Raji (cell line): ENCODE measurements around the gene POU4F2.

ENCODE experiments used
- POLR2A ChIP-seq: IDR thresholded peaks from 2 replicates; pipeline ENCODE4 v1.6.1; 2011; ENCODE audit warnings: low read depth, low read length, control low read depth; ENCODE audit not compliant: insufficient read depth

POU4F2 gene

GRCh38 chr4:146638786-146639505 lies at the start of gene POU4F2:
TSS of gene POU4F2 (plus strand) at chr4:146638893. CDS start at chr4:146639141, 248 bp downstream.
- no peak for TF ChIP-seq POLR2A

DNA sequence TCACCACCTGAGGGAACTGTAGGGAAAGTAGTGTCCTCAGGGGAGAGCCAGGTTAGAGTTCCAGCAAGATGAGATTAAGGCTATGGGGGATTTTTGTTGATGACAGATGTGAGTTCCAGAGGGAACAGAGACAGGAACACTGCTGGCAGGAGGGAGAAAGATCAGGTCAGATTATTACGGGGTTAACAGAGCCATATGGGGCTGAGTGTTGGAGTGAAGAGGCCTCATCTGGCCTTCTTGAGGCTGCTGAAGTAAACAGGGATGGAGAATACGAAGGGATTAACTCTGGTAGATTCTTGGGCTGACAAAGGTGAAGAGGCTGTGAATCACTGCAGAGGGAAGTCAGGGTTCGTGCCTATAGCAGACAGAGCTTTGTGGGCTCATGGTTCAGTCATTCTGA lies 47.9 kb upstream of the POU4F2 start:
- TF ChIP-seq POLR2A = no peak

DNA sequence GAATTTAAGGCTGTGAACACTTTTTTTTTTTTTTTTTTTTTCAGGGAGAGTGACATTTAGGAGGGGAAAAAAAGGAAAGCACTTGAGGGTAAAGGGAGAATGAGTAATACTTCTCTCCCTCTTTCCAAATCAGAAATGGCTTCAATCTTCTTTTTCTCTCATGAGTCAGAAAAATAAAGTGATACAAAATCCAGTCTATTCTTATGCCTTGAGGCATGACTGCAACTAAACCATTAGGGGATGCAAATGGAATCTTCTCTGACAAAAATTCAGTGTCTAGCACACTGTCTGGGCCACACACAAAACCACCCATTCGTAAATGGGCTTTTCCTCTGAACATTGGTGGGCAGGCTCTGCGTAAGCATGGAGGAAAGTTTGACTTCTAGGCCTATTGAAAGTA lies 46.7 kb upstream of the POU4F2 start:
- TF ChIP-seq POLR2A = no peak

DNA sequence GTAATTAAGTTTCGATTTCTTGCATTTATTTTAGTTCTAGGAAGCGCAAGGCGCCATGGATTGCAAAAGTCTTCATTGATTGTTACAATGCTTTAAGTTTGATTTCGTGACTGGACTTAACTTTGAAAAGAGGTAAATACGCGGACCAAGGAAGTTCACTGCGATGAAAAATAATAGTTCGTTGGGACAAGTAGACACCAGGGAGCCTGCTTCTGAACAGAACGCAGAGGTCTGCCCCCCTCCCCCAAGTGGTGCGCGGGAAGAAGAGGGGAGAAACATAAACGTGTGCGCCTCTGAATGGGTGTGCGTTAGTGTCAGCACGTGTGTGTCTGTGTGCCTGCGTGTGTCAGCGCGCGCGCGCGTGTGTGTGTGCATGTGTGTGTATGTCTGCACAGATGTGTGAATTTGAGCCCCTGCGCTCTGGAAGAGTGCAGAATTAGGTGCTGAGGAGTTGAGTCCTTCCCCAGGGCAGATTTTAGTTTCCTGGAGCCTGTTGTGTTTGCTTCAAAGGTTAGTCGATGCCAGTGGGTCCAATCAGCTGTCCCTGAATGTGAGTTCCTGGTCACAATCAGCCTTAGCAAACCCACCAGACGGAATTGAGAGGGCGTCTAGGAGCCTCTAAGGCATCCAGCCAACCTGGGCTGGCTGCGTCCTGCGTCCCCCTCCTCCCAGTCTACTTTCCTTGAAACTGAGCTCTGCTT lies 5.8 kb upstream of the POU4F2 start:
- no peak for TF ChIP-seq POLR2A

DNA sequence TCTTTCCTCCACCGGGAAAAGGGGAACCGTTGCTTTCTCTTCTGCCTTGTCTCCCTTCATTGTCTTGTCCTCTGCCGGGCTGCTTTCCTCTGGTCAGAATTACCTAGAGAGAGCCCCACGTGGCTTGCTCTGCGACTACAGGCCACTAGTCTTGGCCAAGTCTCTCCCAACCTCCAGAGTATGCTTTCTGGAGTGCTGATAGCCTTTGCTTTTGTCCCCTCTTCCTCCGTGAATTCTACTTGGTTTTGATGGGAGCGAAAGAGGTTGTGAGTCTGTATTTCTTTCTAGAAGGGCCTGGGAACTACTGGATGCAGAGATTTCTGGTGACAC lies 5.3 kb upstream of the POU4F2 start:
- no peak for TF ChIP-seq POLR2A

DNA sequence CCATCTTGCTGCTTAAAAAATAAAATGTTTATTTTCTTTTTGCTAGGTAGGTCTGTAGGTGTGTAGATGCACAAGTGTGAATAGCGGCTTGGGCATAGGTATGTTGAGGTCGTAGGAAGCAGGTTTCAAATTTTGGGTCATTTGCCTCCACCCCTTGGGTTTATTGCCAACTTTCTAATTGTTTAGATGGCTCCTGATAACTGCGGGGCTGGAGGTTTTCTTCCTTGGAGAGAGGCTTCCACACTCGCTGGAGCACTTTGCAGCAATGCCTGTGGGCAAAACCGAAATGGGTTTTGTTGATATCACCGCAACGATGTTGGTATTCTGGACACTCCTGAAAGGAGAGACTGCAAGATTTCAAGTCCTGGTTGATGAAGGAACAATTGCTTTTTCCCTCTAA lies 3.9 kb upstream of the POU4F2 start:
- no peak for TF ChIP-seq POLR2A

- no peak for TF ChIP-seq POLR2A
These were observed 916 bp upstream of the POU4F2 start for GRCh38 chr4:146637621-146638332.

GRCh38 chr4:146638333-146638785 lies 334 bp upstream of the POU4F2 start:
- no peak for TF ChIP-seq POLR2A

DNA sequence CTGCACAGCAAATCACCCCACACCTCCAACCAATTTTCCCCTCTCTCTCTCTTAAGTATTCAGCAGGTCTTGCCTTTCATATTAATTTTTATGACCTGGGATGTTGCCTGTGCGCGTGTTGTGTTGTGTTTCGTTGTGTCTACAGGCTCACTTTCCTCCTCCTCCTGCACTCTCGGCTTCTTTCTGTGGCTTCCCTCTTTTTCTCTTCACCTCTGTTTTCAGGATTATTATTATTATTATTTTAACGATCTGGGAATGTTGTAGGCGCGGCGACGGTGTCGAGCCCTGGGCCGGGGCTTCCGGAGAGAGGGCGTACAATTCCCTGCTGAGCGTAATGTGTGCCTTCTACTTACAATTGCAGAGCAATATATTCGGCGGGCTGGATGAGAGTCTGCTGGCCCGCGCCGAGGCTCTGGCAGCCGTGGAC lies 826 bp downstream of the POU4F2 start:
- no peak for TF ChIP-seq POLR2A

DNA sequence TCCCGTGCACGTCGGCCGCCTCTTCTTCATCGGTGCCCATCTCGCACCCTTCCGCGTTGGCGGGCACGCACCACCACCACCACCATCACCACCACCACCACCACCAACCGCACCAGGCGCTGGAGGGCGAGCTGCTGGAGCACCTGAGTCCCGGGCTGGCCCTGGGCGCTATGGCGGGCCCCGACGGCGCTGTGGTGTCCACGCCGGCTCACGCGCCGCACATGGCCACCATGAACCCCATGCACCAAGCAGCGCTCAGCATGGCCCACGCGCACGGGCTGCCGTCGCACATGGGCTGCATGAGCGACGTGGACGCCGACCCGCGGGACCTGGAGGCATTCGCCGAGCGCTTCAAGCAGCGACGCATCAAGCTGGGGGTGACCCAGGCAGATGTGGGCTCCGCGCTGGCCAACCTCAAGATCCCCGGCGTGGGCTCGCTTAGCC lies 1.4 kb downstream of the POU4F2 start:
- TF ChIP-seq POLR2A = no peak

DNA sequence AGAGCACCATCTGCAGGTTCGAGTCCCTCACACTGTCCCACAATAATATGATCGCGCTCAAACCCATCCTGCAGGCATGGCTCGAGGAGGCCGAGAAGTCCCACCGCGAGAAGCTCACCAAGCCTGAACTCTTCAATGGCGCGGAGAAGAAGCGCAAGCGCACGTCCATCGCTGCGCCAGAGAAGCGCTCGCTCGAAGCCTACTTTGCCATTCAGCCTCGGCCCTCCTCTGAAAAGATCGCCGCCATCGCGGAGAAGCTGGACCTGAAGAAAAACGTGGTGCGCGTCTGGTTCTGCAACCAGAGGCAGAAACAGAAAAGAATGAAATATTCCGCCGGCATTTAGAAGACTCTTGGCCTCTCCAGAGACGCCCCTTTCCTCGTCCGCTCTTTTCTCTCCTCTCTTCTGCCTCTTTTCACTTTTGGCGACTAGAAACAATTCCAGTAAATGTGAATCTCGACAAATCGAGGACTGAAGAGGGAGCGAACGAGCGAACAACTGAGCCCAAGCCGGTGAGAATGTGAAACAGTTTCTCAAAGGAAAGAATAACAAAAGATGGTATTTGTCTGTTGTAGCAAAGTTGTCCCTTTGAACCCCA lies 1.9 kb downstream of the POU4F2 start:
- no peak for TF ChIP-seq POLR2A

- TF ChIP-seq POLR2A = no peak
These were observed 3.1 kb downstream of the POU4F2 start for GRCh38 chr4:146641762-146642161.

GRCh38 chr4:146643812-146644401 lies 5.2 kb downstream of the POU4F2 start:
- no peak for TF ChIP-seq POLR2A

DNA sequence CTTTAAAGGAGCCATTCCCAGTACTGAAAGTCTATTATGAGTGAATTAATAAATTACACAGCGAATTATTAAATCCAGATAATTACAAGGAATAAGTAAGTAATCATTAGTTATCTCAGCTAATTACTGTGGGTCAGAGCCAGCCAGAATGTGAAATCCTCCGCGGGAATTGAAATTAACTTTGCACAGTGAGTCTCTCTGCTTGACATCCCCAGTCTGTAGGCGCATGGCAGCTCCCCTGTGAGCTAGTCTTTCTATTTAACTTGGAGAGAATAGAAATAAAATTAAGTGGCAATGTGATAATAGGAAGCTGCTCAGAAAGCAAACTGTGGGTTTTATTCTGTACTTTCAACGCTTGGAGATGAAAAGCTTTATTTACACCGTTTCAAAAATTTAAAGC lies 7.2 kb downstream of the POU4F2 start:
- TF ChIP-seq POLR2A = no peak
